ENCODE data around the gene FN3KRP.
A peak's percentile ranks its signal among the peaks of the same experiment; 100 is the strongest.
"Not testable (repeated sequence)": the region's sequence is repeated elsewhere in the genome, so short reads cannot be mapped to it uniquely, and the experiment has no call there.

Gene FN3KRP

DNA sequence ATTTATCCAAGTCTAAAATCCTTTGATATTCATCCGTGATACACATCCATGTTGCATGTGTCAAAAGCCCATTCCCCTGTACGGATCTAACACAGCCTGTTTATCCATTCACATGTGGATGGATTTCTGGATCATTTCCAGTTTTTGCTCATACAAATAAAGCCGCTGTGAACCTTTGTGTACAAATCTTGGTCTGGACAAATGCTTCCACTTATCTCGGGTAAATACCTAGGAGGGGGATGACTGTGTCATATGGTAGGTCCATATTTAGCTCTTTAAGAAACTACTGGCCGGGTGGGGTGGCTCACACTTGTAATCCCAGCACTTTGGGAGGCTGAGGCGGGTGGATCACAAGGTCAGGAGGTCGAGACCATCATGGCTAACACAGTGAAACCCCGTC lies 29.0 kb downstream of the FN3KRP start:
- DNase-seq, result no peak

GRCh38 chr17:82748756-82749155 lies 32.2 kb downstream of the FN3KRP start:
- DNase-seq, result no peak

GRCh38 chr17:82750241-82750908 lies 33.9 kb downstream of the FN3KRP start:
- DNase-seq, result no peak

GRCh38 chr17:82751171-82751570 lies 34.7 kb downstream of the FN3KRP start:
- no peak for DNase-seq

DNA sequence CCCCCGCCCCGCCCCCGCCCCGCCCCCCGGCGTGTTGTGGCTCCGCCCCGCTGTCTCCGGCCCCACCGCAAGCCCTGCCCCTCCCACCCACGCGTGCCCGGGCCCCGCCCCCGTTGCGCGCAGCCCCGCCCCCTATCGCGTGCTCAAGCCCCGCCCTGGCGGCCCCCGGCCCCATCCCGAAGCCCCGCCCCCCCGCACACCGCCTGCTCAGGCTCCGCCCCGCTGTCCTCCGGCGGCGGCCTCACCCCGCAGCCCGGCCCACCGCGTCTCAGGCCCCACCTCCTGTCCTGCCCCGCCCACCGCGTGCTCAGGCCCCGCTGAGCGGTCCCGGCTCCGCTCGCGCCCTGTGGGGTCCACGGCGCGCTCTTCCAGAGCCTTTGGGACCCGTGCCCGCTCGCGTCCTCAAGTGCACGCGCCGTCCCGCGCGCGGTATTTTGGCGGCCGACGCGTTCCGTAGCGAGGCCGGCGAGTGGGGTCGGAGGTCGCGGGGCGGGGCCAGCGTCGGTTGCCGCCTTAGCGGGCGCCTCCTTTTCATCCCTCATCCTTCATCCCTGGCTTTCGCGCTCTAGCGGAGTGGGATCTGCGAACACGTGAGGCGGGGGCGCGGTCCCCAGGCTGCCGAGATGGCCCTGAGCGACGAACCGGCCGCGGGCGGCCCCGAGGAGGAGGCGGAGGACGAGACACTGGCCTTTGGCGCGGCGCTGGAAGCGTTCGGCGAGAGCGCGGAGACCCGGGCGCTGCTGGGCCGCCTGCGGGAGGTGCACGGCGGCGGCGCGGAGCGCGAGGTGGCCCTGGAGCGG lies 35.3 kb downstream of the FN3KRP start, which contains the start of gene TBCD:
TSS of gene TBCD (plus strand) at position 495 of the 800 bp plus-strand sequence. CDS start at position 624, 129 bp downstream.
- peak; percentile 88 for DNase-seq

DNA sequence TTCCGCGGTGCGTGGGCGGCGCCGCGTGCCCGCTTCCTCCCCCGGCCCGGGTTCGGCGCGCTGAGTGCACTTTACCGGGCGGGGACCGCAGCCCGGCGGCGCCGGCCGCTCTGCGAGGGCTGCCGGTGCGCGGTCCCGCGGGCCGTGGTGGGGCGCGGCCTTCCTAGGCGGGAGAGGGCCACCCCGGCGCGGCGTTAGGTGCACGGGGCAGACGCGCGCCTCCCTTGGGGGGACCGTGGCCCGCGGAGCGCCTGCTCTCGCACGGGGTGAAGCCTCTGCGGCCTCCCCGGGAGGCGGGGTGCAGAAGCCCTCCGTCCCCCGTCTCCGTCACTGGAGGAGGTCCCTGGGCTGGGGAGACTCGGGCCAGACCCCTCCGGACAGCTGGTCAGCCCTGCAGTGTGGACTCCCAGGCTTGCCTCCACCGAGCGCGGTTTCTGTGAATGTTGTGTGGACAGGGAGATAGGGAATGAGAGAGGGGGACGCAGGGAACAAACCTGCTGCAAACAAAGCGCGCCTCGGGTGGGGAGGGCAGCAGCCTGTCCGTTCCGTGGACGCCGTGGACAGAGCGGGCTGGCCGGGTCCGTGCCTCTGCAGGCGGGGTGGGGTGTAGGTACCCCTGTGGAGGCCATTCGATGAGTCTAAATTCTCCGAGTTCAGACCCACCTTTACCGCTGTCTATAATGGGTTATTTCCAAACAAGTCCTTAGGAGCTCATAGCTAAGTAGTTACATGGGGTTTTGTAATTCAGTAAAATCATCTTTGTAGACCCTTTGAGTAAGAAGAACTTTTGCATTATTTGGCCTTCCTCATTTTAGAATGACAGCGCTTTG lies 36.1 kb downstream of the FN3KRP start:
- DNase-seq, result no peak

- DNase-seq, result no peak
Observed at GRCh38 chr17:82753201-82753464, 36.6 kb downstream of the FN3KRP start.

DNA sequence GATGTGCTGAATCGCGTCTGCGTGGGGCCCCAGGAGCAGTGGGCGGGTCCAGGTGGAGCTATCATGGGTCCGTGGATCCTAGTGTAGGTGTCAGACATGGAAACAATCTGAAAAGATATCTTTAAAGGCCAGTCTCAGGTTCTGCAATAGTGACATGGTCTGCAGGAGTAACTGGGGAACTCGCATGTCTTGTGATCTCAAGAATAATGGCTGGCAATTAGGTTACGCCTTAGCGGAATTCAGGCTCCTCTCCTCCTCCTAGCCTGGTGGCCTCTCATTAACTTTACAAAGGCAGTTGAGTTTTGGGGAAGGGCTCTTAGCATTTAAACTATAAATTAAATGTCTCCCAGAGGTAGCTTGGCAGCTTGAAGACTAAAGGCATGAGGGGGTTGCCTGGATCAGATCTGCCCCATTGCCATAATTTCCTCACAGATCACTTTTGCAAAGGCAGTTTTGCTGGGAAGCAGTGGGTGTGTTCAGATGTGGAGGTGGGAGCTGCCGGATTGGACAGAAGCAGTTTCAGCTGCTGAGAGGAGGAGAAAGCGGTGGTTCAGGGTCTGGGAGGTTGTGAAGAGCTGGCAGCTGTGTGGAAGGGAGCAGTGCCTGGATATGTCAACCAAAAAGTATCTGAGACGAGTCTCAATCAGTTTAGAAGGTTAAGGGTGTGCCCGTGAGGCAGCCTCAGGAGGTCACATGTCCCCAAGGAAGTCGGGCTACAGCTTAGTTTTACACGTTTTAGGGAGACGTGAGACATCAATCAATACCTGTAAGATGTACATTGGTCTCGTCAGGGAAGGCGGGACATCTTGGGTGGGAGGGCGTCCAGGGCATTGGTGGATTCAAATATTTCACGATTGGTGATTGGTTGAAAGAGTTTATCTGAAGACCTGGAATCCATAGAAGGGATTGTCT lies 38.0 kb downstream of the FN3KRP start:
- no peak for DNase-seq

- DNase-seq, result no peak
Observed at GRCh38 chr17:82756166-82756565, 39.7 kb downstream of the FN3KRP start.

- no peak for DNase-seq
Observed at GRCh38 chr17:82765371-82765770, 48.9 kb downstream of the FN3KRP start.

DNA sequence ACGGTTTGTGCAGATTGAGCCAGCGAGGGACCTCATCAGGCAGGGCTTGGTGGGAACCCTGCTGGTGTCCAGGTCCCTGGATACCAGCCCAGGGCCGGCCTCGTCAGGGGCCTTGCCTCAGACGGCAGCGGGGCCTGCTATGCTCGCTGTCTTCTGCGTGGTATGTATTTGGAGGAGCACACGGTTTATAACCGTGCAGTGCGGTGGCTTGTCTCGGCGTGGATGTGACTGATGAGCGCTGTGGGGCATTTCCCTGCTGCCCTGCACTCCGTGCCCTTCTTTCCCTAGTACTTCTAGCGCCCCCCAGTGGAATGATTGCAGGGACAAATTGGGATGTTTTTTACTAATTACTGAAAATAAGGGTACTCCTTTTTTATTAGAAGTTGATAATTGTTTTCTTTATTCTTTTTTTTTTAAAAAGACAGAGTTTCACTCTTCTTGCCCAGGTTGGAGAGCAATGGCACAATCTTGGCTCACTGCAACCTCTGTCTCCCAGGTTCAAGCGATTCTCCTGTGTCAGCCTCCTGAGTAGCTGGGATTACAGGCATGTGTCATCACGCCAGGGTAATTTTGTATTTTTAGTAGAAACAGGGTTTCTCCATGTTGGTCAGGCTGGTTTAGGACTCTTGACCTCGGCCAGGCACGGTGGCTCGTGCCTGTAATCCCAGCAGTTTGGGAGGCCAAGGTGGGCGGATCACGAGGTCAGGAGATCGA lies 50.7 kb downstream of the FN3KRP start:
- DNase-seq, result peak; percentile 35

DNA sequence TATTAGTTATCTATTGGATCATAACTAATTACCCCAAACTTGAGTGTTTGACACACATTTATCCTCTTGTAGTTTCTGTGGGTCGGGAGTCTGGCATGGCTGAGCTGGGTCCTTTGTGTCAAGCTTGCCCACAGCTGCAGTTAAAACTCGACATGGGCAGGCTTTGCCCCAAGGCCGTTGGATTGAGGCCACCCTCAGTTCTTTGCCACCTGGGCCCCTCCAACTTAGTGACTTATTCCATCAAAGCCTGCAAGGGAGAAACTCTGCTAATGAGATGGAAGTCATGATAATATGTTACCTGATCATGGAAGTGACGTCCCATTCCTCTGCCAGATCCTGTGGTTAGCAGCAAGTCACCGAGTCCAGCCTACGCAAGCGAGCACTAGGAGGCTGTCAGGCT lies 52.5 kb downstream of the FN3KRP start:
- no peak for DNase-seq

GRCh38 chr17:82772026-82772425 lies 55.5 kb downstream of the FN3KRP start:
- DNase-seq, result no peak

- DNase-seq, result not testable (repeated sequence)
Observed at GRCh38 chr17:82774456-82774855, 58.0 kb downstream of the FN3KRP start.

DNA sequence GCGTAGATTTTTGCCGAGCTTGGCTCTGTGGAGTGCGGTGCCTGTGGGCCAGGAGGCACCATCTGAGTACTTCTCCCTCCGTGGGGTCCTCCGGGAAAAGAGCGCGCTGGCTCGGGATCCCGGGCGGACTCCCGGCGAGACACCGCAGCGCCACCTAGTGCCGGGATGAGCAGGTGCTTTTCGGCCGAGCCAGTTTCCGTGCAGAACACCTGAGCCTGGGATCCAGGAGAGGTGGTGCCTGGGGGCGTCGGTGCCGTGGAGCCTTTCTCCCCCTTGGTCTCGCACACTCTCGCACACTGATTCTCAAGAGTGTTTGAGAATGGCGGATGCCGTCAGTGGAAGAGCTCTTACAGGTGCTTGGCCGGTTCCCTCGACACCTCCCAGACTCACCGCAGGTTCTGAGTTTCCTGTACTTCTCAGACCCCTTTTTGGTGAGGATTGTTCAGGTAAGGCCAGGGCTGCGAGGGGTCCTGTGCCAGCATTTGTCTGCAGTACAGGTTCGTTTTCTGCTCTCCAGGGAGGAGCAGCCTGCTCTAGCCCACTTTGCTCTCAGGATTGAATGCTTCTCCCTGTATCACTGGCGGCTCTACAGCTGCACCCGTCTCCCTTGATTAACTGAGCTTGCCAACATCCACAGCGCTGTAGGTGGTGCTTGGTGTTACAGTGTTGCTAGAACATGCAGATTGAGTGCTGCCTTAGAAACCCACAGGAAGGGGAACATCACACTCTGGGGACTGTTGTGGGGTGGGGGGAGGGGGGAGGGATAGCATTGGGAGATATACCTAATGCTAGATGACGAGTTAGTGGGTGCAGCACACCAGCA lies 58.7 kb downstream of the FN3KRP start:
- peak; percentile 37 for DNase-seq

GRCh38 chr17:82776454-82776853 lies 59.9 kb downstream of the FN3KRP start:
- no peak for DNase-seq

Data from NCI-H1694 treated with DMSO at 0.1 percent for 48 hours (cell line).